HepG2 (cell line): ENCODE data around the gene DDRGK1. TPM values are rescaled to one million over a fixed set of nuclear protein-coding genes. Genes with fewer than 3 reads are reported as not detected.
A peak's percentile ranks its signal among the peaks of the same experiment; 100 is the strongest.

ENCODE experiments used
- ETV6 ChIP-seq: sonication (generic); formaldehyde crosslinking; conservative IDR thresholded peaks from 2 replicates; pipeline ENCODE4 v1.4.0; 2020; ENCODE audit warnings: missing genetic modification reagents
- HIVEP1 ChIP-seq: sonication (generic); formaldehyde crosslinking; IDR thresholded peaks from 2 replicates; pipeline ENCODE4 v1.4.0; 2020; ENCODE audit warnings: mild to moderate bottlenecking, missing genetic modification reagents
- ZFP82 ChIP-seq: sonication (generic); formaldehyde crosslinking; IDR thresholded peaks from 2 replicates; pipeline ENCODE4 v1.5.1; 2020; ENCODE audit warnings: mild to moderate bottlenecking, missing genetic modification reagents, borderline replicate concordance
- ZNF564 ChIP-seq: sonication (generic); formaldehyde crosslinking; IDR thresholded peaks from 2 replicates; pipeline ENCODE4 v1.8.1; 2023; ENCODE audit warnings: mild to moderate bottlenecking, missing genetic modification reagents
- ZNF605 ChIP-seq: sonication (generic); formaldehyde crosslinking; IDR thresholded peaks from 2 replicates; pipeline ENCODE4 v1.8.0; 2022; ENCODE audit warnings: mild to moderate bottlenecking, missing genetic modification reagents
- ZNF75D ChIP-seq: sonication (generic); formaldehyde crosslinking; IDR thresholded peaks from 2 replicates; pipeline ENCODE4 v1.8.1; 2023; ENCODE audit warnings: missing genetic modification reagents, mild to moderate bottlenecking, borderline replicate concordance
- ZSCAN31 ChIP-seq: sonication (generic); formaldehyde crosslinking; IDR thresholded peaks from 2 replicates; pipeline ENCODE4 v1.5.0; 2020; ENCODE audit warnings: low read depth, mild to moderate bottlenecking, missing genetic modification reagents
- polyA plus RNA-seq, 8 experiments: library from polyadenylated mRNA; depleted of rRNA in 3 of 8; stranded (reverse) in 7 of 8; unstranded in 1 of 8; fragments of >200 nt; fragmentation: Illumina TruSeq in 4 of 8; extraction: Trizol in 4 of 8; gene quantifications; 2 replicates each; pipeline versions ENCODE4 v1.2.1 to v1.2.3, GENCODE V29; 2011 to 2016; ENCODE audit warnings: low read depth in 4 of 8, missing spikeins in 1 of 8, mixed read lengths in 1 of 8; ENCODE audit not compliant: insufficient read depth in 1 of 8
- total RNA-seq, 5 experiments: library from RNA; depleted of rRNA; stranded (reverse); fragments of >200 nt; fragmentation: Illumina TruSeq; extraction: Trizol; gene quantifications; 2 replicates each; pipeline ENCODE4 v1.2.3, GENCODE V29; 2016; ENCODE audit warnings: low read depth in 1 of 5
- TF ChIP-seq, protein P1 (sequence below): sonication (generic); formaldehyde crosslinking; IDR thresholded peaks from 2 replicates; pipeline ENCODE4 v1.4.0; 2020; ENCODE audit warnings: mild to moderate bottlenecking, low read depth, missing genetic modification reagents
- TF ChIP-seq, protein P2 (sequence below): sonication (generic); formaldehyde crosslinking; IDR thresholded peaks from 2 replicates; pipeline ENCODE4 v1.5.1; 2020; ENCODE audit warnings: mild to moderate bottlenecking, missing genetic modification reagents, moderate library complexity

The DDRGK1 gene
- total and polyA plus RNA-seq, 2 of the 13 experiments (the other 11 are each of a cell fraction or from before 2014, with no cell fraction given), result 96.7 to 149 TPM

DNA sequence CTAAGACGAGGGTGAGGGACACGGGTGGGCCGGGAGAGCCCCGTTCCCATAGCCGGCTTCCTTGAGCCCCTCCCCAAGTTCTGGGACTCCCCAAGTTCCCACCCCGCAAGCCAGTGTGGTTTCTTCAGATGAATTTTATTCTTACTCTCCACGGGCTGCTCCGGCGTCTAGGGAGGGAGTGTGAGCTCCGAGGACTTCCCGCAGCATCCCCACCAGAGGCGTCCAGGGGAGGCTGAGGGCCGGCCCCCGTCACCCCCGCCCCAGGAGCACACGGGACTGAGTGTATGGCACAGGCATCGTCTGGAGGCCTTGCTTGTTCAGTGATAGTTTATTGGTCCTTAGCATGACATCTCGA is 44.5 kb upstream of the DDRGK1 start (continued):
- TF ChIP-seq, protein P1, sequence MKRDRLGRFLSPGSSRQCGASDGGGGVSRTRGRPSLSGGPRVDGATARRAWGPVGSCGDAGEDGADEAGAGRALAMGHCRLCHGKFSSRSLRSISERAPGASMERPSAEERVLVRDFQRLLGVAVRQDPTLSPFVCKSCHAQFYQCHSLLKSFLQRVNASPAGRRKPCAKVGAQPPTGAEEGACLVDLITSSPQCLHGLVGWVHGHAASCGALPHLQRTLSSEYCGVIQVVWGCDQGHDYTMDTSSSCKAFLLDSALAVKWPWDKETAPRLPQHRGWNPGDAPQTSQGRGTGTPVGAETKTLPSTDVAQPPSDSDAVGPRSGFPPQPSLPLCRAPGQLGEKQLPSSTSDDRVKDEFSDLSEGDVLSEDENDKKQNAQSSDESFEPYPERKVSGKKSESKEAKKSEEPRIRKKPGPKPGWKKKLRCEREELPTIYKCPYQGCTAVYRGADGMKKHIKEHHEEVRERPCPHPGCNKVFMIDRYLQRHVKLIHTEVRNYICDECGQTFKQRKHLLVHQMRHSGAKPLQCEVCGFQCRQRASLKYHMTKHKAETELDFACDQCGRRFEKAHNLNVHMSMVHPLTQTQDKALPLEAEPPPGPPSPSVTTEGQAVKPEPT (CRISPR knock-in tag), result no peak
- TF ChIP-seq ZNF75D (CRISPR knock-in tag), result no peak
- TF ChIP-seq ETV6 (CRISPR knock-in tag), result no peak
- TF ChIP-seq ZNF564 (CRISPR knock-in tag), result 0 out of 2 replicates have a peak, but pooled peaks have one; percentile 12
- TF ChIP-seq, protein P2, sequence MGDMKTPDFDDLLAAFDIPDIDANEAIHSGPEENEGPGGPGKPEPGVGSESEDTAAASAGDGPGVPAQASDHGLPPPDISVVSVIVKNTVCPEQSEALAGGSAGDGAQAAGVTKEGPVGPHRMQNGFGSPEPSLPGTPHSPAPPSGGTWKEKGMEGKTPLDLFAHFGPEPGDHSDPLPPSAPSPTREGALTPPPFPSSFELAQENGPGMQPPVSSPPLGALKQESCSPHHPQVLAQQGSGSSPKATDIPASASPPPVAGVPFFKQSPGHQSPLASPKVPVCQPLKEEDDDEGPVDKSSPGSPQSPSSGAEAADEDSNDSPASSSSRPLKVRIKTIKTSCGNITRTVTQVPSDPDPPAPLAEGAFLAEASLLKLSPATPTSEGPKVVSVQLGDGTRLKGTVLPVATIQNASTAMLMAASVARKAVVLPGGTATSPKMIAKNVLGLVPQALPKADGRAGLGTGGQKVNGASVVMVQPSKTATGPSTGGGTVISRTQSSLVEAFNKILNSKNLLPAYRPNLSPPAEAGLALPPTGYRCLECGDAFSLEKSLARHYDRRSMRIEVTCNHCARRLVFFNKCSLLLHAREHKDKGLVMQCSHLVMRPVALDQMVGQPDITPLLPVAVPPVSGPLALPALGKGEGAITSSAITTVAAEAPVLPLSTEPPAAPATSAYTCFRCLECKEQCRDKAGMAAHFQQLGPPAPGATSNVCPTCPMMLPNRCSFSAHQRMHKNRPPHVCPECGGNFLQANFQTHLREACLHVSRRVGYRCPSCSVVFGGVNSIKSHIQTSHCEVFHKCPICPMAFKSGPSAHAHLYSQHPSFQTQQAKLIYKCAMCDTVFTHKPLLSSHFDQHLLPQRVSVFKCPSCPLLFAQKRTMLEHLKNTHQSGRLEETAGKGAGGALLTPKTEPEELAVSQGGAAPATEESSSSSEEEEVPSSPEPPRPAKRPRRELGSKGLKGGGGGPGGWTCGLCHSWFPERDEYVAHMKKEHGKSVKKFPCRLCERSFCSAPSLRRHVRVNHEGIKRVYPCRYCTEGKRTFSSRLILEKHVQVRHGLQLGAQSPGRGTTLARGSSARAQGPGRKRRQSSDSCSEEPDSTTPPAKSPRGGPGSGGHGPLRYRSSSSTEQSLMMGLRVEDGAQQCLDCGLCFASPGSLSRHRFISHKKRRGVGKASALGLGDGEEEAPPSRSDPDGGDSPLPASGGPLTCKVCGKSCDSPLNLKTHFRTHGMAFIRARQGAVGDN (CRISPR knock-in tag), result peak; percentile 52
- 0 out of 2 replicates have a peak, but pooled peaks have one; percentile 5 for TF ChIP-seq ZFP82 (CRISPR knock-in tag)
- 0 out of 2 replicates have a peak, but pooled peaks have one; percentile 16 for TF ChIP-seq ZSCAN31
- TF ChIP-seq HIVEP1, result 0 out of 2 replicates have a peak, but pooled peaks have one; percentile 10
- 0 out of 2 replicates have a peak, but pooled peaks have one; percentile 38 for TF ChIP-seq ZNF605
